Measurements from ENCODE around the gene DNAJB13.
"Not testable (repeated sequence)": the region's sequence is repeated elsewhere in the genome, so short reads cannot be mapped to it uniquely, and the experiment has no call there.

DNA sequence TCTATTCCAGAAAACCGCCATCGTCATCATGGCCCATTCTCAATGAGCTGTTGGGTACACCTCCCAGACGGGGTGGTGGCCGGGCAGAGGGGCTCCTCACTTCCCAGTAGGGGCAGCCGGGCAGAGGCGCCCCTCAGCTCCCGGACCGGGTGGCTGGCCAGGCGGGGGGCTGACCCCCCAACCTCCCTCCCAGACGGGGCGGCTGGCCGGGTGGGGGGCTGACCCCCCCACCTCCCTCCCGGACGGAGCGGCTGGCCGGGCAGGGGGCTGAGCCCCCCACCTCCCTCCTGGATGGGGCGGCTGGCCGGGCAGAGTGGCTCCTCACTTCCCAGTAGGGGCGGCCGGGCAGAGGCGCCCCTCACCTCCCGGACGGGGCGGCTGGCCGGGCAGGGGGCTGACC lies 14.8 kb upstream of the DNAJB13 start:
- TF ChIP-seq TAF1 (IDR thresholded peaks at IDR 0.05; ENCODE audit: low read depth, low read length); POLR2AphosphoS5 (IDR thresholded peaks at IDR 0.05; ENCODE audit: low read depth, low read length); SPI1 (IDR thresholded peaks at IDR 0.05; ENCODE audit: low read depth, low read length); POLR2A (IDR thresholded peaks at IDR 0.05; ENCODE audit: low read depth, low read length); PAX5 (IDR thresholded peaks at IDR 0.05; ENCODE audit: insufficient read depth, low read length, severe bottlenecking); POU2F2 (IDR thresholded peaks at IDR 0.05; ENCODE audit: low read depth, low read length): not testable (repeated sequence)

Measured in GM12891 (cell line).